ENCODE data around the gene TPRN.

TPRN gene

GRCh38 chr9:137191245-137191644, 9.3 kb downstream of the TPRN start:
- DNase-seq = no peak

- no peak for DNase-seq
Measured at GRCh38 chr9:137190315-137190856, 10.2 kb downstream of the TPRN start.

GRCh38 chr9:137189297-137190295, 10.9 kb downstream of the TPRN start:
- no peak for DNase-seq

- DNase-seq = peak; percentile 50 to 96 (median 88)
Measured at GRCh38 chr9:137188490-137189296, 11.8 kb downstream of the TPRN start, which contains the start of the genes ANAPC2 and SSNA1. TSS of gene ANAPC2 (minus strand) at chr9:137188560. CDS start at chr9:137188532, 28 bp downstream. TSS of gene SSNA1 (plus strand) at chr9:137188676. CDS start at chr9:137188727, 51 bp downstream.

GRCh38 chr9:137188086-137188489, 12.5 kb downstream of the TPRN start:
- no peak for DNase-seq

- no peak for DNase-seq
Measured at GRCh38 chr9:137187386-137187785, 13.2 kb downstream of the TPRN start.

GRCh38 chr9:137186385-137186784, 14.2 kb downstream of the TPRN start:
- no peak for DNase-seq

- DNase-seq = no peak
Measured at GRCh38 chr9:137185921-137186320, 14.6 kb downstream of the TPRN start.

- no peak for DNase-seq
Measured at GRCh38 chr9:137184881-137185660, 15.5 kb downstream of the TPRN start.

- DNase-seq = no peak
Measured at GRCh38 chr9:137183980-137184595, 16.5 kb downstream of the TPRN start.

GRCh38 chr9:137182836-137183235, 17.7 kb downstream of the TPRN start:
- no peak for DNase-seq

GRCh38 chr9:137181680-137182079, 18.9 kb downstream of the TPRN start:
- DNase-seq = no peak

GRCh38 chr9:137180491-137180890, 20.1 kb downstream of the TPRN start:
- DNase-seq = no peak

GRCh38 chr9:137179761-137180160, 20.8 kb downstream of the TPRN start:
- DNase-seq = no peak

- no peak for DNase-seq
Measured at GRCh38 chr9:137178939-137179630, 21.5 kb downstream of the TPRN start.

GRCh38 chr9:137178201-137178938, 22.2 kb downstream of the TPRN start:
- no peak for DNase-seq

GRCh38 chr9:137176302-137177182, 24.0 kb downstream of the TPRN start:
- peak in 8 of 56 donors; percentile 8 to 36 (median 22) for DNase-seq

Data from amygdala (tissue), 56 donors.